H1 (cell line): Measurements from ENCODE around the gene SERINC1. TPM values are rescaled to one million over a fixed set of nuclear protein-coding genes. Genes with fewer than 3 reads are reported as not detected.

Source experiments
- CTCF ChIA-PET: fragments of 300-600 bp; sonication (Branson Sonifier 250); formaldehyde crosslinking; loops from one replicate; lab custom pipeline; 2021; ENCODE audit not compliant: partially characterized antibody; lab: Charles Lee
- POLR2A ChIA-PET: fragments of 300-600 bp; sonication (Branson Sonifier 250); formaldehyde crosslinking; loops from one replicate; lab custom pipeline; 2021; ENCODE audit warnings: inconsistent platforms; ENCODE audit not compliant: partially characterized antibody; lab: Charles Lee
- DNase-seq, 2 experiments: peaks; one replicate each; pipeline versions ENCODE4 v3.0.0 to v3.0.0-alpha.2; 2010 to 2022; ENCODE audit warnings: low spot score in 2 of 2, low read depth in 1 of 2, mixed read lengths in 1 of 2
- FAIRE-seq: peaks from 2 replicates; lab custom pipeline; 2011; peaks lifted over from hg19 to GRCh38; lab: Jason Lieb, UNC
- H2AFZ ChIP-seq: 2 replicates; pipeline ENCODE4 v1.8.1; 2012; ENCODE audit warnings: low read length, inconsistent platforms
- H2AK5ac ChIP-seq: 2 replicates; pipeline ENCODE4 v1.6.1; 2013; ENCODE audit warnings: low read depth, low read length
- H2BK120ac ChIP-seq: replicated peaks from 2 replicates; pipeline ENCODE3; 2013; ENCODE audit warnings: low read depth, low read length, inconsistent platforms
- H2BK12ac ChIP-seq: 2 replicates; pipeline ENCODE4 v1.6.1; 2013; ENCODE audit warnings: low read depth, low read length
- H2BK15ac ChIP-seq: 2 replicates; pipeline ENCODE4 v1.6.1; 2013; ENCODE audit warnings: low read length
- H2BK20ac ChIP-seq: 2 replicates; pipeline ENCODE4 v1.6.1; 2013; ENCODE audit warnings: low read length
- H2BK5ac ChIP-seq: 2 replicates; pipeline ENCODE4 v1.6.1; 2013; ENCODE audit warnings: low read depth, low read length
- H3K14ac ChIP-seq: 2 replicates; pipeline ENCODE4 v1.6.1; 2013; ENCODE audit warnings: inconsistent platforms; ENCODE audit not compliant: insufficient read length
- H3K18ac ChIP-seq: 2 replicates; pipeline ENCODE4 v1.6.1; 2013; ENCODE audit warnings: low read length; ENCODE audit errors: extremely low read depth
- H3K23ac ChIP-seq: 2 replicates; pipeline ENCODE4 v1.6.1; 2013; ENCODE audit warnings: inconsistent platforms; ENCODE audit not compliant: insufficient read length
- H3K23me2 ChIP-seq: 2 replicates; pipeline ENCODE4 v1.6.1; 2013; ENCODE audit warnings: low read depth, low read length
- H3K27ac ChIP-seq: 2 replicates; pipeline ENCODE4 v1.6.1; 2011; ENCODE audit warnings: low read depth, low read length, inconsistent platforms
- H3K27me3 ChIP-seq, 4 experiments: replicated peaks in 1 of 4; 1 replicate in 1 of 4; 2 replicates in 3 of 4; pipeline versions ENCODE4 v1.6.1 to v1.8.1; 2011 to 2013; ENCODE audit warnings: low read length in 3 of 4, mild to moderate bottlenecking in 3 of 4, inconsistent platforms in 2 of 4, mixed read lengths in 2 of 4, moderate library complexity in 1 of 4; ENCODE audit not compliant: control insufficient read depth in 3 of 4, insufficient read depth in 3 of 4; ENCODE audit errors: extremely low read depth in 1 of 4
- H3K36me3 ChIP-seq, 4 experiments: 2 replicates each; pipeline versions ENCODE4 v1.6.1 to v1.8.1; 2011 to 2013; ENCODE audit warnings: mild to moderate bottlenecking in 4 of 4, low read length in 3 of 4, moderate library complexity in 2 of 4, control low read depth in 1 of 4, inconsistent platforms in 1 of 4; ENCODE audit not compliant: insufficient read depth in 4 of 4, control insufficient read depth in 2 of 4
- H3K4ac ChIP-seq: replicated peaks from 2 replicates; pipeline ENCODE3; 2013; ENCODE audit warnings: low read length, low read depth, mixed read lengths, inconsistent platforms; ENCODE audit not compliant: insufficient read length
- H3K4me1 ChIP-seq, 4 experiments: replicated peaks in 1 of 4; 1 replicate in 1 of 4; 2 replicates in 3 of 4; pipeline versions ENCODE4 v1.6.1 to v1.8.1; 2011 to 2013; ENCODE audit warnings: low read length in 3 of 4, inconsistent platforms in 2 of 4, mixed read lengths in 1 of 4; ENCODE audit not compliant: insufficient read depth in 4 of 4, control insufficient read depth in 3 of 4
- H3K4me2 ChIP-seq, 2 experiments: 2 replicates each; pipeline versions ENCODE4 v1.6.1 to v1.8.1; 2011 to 2013; ENCODE audit warnings: low read depth in 2 of 2, low read length in 2 of 2, control low read depth in 1 of 2, inconsistent platforms in 1 of 2, mild to moderate bottlenecking in 1 of 2; ENCODE audit not compliant: insufficient read depth in 1 of 2
- H3K4me3 ChIP-seq, 4 experiments: fragments of 200-600, 300-600 bp in 1 of 4; sonication (generic), shearing (Covaris generic), sonication (Bioruptor Twin) in 1 of 4; 2 replicates each; pipeline versions ENCODE4 v1.5.1 to v1.8.1; 2011 to 2016; ENCODE audit warnings: low read length in 4 of 4, low read depth in 3 of 4, control low read depth in 2 of 4, inconsistent platforms in 2 of 4, mild to moderate bottlenecking in 2 of 4, mixed read lengths in 1 of 4, moderate library complexity in 1 of 4; ENCODE audit not compliant: insufficient read depth in 2 of 4; ENCODE audit errors: extremely low read depth in 1 of 4
- H3K56ac ChIP-seq: replicated peaks from 2 replicates; pipeline ENCODE3; 2013; ENCODE audit warnings: low read depth, mild to moderate bottlenecking, mixed read lengths, low read length, inconsistent platforms; ENCODE audit not compliant: insufficient read length
- H3K79me1 ChIP-seq: 2 replicates; pipeline ENCODE4 v1.6.1; 2013; ENCODE audit warnings: low read depth, low read length, control low read depth
- H3K79me2 ChIP-seq, 2 experiments: 2 replicates each; pipeline versions ENCODE4 v1.6.1 to v1.8.1; 2012 to 2013; ENCODE audit warnings: low read length in 2 of 2, mild to moderate bottlenecking in 2 of 2, inconsistent platforms in 1 of 2; ENCODE audit not compliant: insufficient read depth in 2 of 2, control insufficient read depth in 1 of 2
- H3K9ac ChIP-seq, 4 experiments: replicated peaks in 1 of 4; 1 replicate in 1 of 4; 2 replicates in 3 of 4; pipeline versions ENCODE4 v1.6.1 to v1.8.1; 2011 to 2013; ENCODE audit warnings: low read depth in 3 of 4, low read length in 3 of 4, control low read depth in 2 of 4, mild to moderate bottlenecking in 2 of 4, moderate library complexity in 2 of 4, inconsistent platforms in 1 of 4; ENCODE audit errors: extremely low read depth in 1 of 4
- H3K9me3 ChIP-seq, 2 experiments: 2 replicates each; pipeline versions ENCODE4 v1.6.1 to v1.8.1; 2012 to 2013; ENCODE audit warnings: mild to moderate bottlenecking in 2 of 2, moderate library complexity in 2 of 2, control low read depth in 1 of 2, inconsistent platforms in 1 of 2, low read depth in 1 of 2, low read length in 1 of 2, mixed read lengths in 1 of 2; ENCODE audit not compliant: insufficient read depth in 2 of 2
- H4K20me1 ChIP-seq, 2 experiments: replicated peaks in 1 of 2; 2 replicates each; pipeline versions ENCODE3 to v1.8.1; 2011 to 2013; ENCODE audit warnings: inconsistent platforms in 2 of 2, low read length in 2 of 2, mild to moderate bottlenecking in 1 of 2; ENCODE audit not compliant: insufficient read depth in 2 of 2, control insufficient read depth in 1 of 2
- H4K5ac ChIP-seq: 2 replicates; pipeline ENCODE4 v1.6.1; 2013; ENCODE audit warnings: low read length, low read depth, mixed read lengths, inconsistent platforms; ENCODE audit not compliant: insufficient read length
- H4K8ac ChIP-seq: 2 replicates; pipeline ENCODE4 v1.8.0; 2013; ENCODE audit warnings: mild to moderate bottlenecking, moderate library complexity, low read length, inconsistent platforms; ENCODE audit not compliant: insufficient read depth; ENCODE audit errors: extremely low read depth
- H4K91ac ChIP-seq: replicated peaks from 2 replicates; pipeline ENCODE3; 2013; ENCODE audit warnings: low read length, mixed read lengths, inconsistent platforms; ENCODE audit not compliant: insufficient read length
- BACH1 ChIP-seq: IDR thresholded peaks from 2 replicates; pipeline ENCODE4 v1.6.1; 2012; ENCODE audit warnings: low read length, improper control_type of control experiment
- FOSL1 ChIP-seq: IDR thresholded peaks from 2 replicates; pipeline ENCODE4 v1.6.1; 2011; ENCODE audit warnings: mild to moderate bottlenecking, low read depth, low read length, moderate library complexity; ENCODE audit not compliant: insufficient read depth
- JUN ChIP-seq: IDR thresholded peaks from 2 replicates; pipeline ENCODE4 v1.6.1; 2011; ENCODE audit warnings: low read depth, mild to moderate bottlenecking, improper control_type of control experiment, low read length
- POLR2AphosphoS5 ChIP-seq: IDR thresholded peaks from 2 replicates; pipeline ENCODE4 v1.6.1; 2011; ENCODE audit warnings: low read depth, low read length
- TAF1 ChIP-seq: IDR thresholded peaks from 2 replicates; pipeline ENCODE4 v1.6.1; 2011; ENCODE audit warnings: mild to moderate bottlenecking, low read depth, low read length
- TCF12 ChIP-seq: IDR thresholded peaks from 2 replicates; pipeline ENCODE4 v1.6.1; 2011; ENCODE audit warnings: low read depth, mild to moderate bottlenecking, low read length
- WGBS, 2 experiments: shearing (Covaris generic) in 1 of 2; methylation state at CpG; one replicate each; pipeline versions ENCODE4 v1.1.6 to v1.1.7; 2013 to 2015; ENCODE audit warnings: low lambda C conversion rate in 2 of 2, mixed read lengths in 2 of 2, inconsistent platforms in 1 of 2, low coverage in 1 of 2, missing lambda C conversion rate in 1 of 2; ENCODE audit not compliant: insufficient replicate concordance in 2 of 2, insufficient coverage in 1 of 2, insufficient read length in 1 of 2; ENCODE audit errors: extremely low coverage in 1 of 2, missing lambda C conversion rate in 1 of 2; 5-methylcytosine and 5-hydroxymethylcytosine counted together
- polyA plus RNA-seq, 7 experiments: library from polyadenylated mRNA; depleted of rRNA in 3 of 7; stranded (reverse) in 5 of 7; unstranded in 2 of 7; fragments of >200 nt in 5 of 7; fragments of 200-250 nt in 2 of 7; gene quantifications; 1 replicate in 5 of 7; 2 replicates in 1 of 7; 4 replicates in 1 of 7; pipeline versions ENCODE4 v1.2.1 to v1.2.3, GENCODE V29; 2011 to 2013; ENCODE audit warnings: missing spikeins in 2 of 7, mixed read lengths in 2 of 7
- total RNA-seq: library from RNA; stranded (reverse); fragmentation: NEBNext Ultra II Directional; extraction: Animal tissue kit (Norgen Biotek cat#: 25700); gene quantifications from 2 replicates; pipeline ENCODE4 v1.2.1, GENCODE V29; 2021

SERINC1 gene
- total and polyA plus RNA-seq, 2 of the 8 experiments (the other 6 are each of a cell fraction or from before 2014, with no cell fraction given) = 15.4 to 38.6 TPM

DNA sequence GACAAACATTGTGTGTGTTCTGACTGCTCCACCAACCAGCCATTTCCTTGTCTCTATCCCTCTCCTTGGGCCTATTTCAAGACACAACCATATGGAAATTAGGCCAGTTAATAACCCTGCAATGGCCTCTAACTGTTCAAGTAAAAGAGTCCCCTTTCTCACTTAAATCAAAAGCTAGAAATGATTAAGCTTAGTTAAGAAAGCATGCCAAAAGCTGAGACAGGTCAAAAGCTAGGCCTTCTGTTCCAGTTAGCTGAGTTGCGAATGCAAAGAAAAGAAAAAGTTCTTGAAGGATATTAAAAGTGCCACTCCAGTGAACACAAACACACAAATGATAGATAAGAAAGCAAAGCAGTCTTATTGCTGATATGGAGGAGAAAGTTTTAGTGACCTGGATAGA is 22.5 kb downstream of the SERINC1 start:
- POLR2A ChIA-PET = no interaction called here
- WGBS, 2 experiments = 89% methylated on average over 1 of the region's 1 CpG; no CpG with 5 or more reads in 1 of the 2 experiments
- no peak overlapping the region for H3K56ac ChIP-seq

More for the DNA sequence above, 22.5 kb downstream of the SERINC1 start:
- Histone ChIP-seq H2AFZ (no peak overlapping the region), H3K27me3 (no peaks in the 10 kb centered on the region), H3K4ac (no peak overlapping the region), H3K4me3 (no peak overlapping the region), H3K18ac (no peak overlapping the region), H3K36me3 (peaks cover 0 to 71% (median 15%) of the 10 kb centered on the region in 4 experiments; a peak in 6 of 8 replicates), H3K9ac (no peak overlapping the region), H2BK120ac (no peak overlapping the region), H3K4me1 (peaks cover 0 to 5% (median 2%) of the 10 kb centered on the region in 4 experiments; a peak in 4 of 7 replicates), H3K4me2 (no peak overlapping the region), H3K23me2 (no peaks in the 10 kb centered on the region), H4K91ac (no peak overlapping the region), H2BK20ac (no peak overlapping the region), H2BK12ac (no peak overlapping the region), H4K20me1 (peaks cover 0 to 2% of the 10 kb centered on the region in 2 experiments), H3K9me3 (no peaks in the 10 kb centered on the region), H3K14ac (no peak overlapping the region), H3K79me2 (no peaks in the 10 kb centered on the region), H4K8ac (no peak overlapping the region), H2BK15ac (no peak overlapping the region), H2BK5ac (no peak overlapping the region), H2AK5ac (no peak overlapping the region), H4K5ac (no peak overlapping the region), H3K27ac (no peak overlapping the region), H3K23ac (no peak overlapping the region), H3K79me1 (no peaks in the 10 kb centered on the region)
- FAIRE-seq (no peak), DNase-seq (no peak)
- no peak for TF ChIP-seq JUN
- no peak for TF ChIP-seq BACH1
- no peak for TF ChIP-seq FOSL1
- TF ChIP-seq TCF12 = no peak
- TF ChIP-seq TAF1 = no peak
- no peak for TF ChIP-seq POLR2AphosphoS5
- CTCF ChIA-PET = no interaction called here
